Endothelial cell of hepatic sinusoid (primary cell): Measurements from ENCODE around the gene DNMT3L.
"Not testable (repeated sequence)": the region's sequence is repeated elsewhere in the genome, so short reads cannot be mapped to it uniquely, and the experiment has no call there.

Experiments used
- in situ Hi-C: cut with HindIII; loops from 2 replicates; pipeline ENCODE4 v1.10.0; 2017; ENCODE audit warnings: low sequenced_read_pairs

Gene DNMT3L

GRCh38 chr21:44249204-44250037 lies 12.3 kb downstream of the DNMT3L start:
- in situ Hi-C loops, result not testable (repeated sequence)

GRCh38 chr21:44247904-44248303 lies 13.8 kb downstream of the DNMT3L start:
- in situ Hi-C loops, result not testable (repeated sequence)

- in situ Hi-C loops, result not testable (repeated sequence)
Observed at GRCh38 chr21:44243980-44244379, 17.7 kb downstream of the DNMT3L start.

GRCh38 chr21:44241281-44241680 lies 20.4 kb downstream of the DNMT3L start:
- in situ Hi-C loops, result not testable (repeated sequence)

- in situ Hi-C loops, result not testable (repeated sequence)
Observed at GRCh38 chr21:44240842-44241241, 20.9 kb downstream of the DNMT3L start, which contains the start of gene ICOSLG. Gene ICOSLG, minus strand, starts transcription at chr21:44240943. Its CDS starts 126 bp downstream, at chr21:44240817.

- in situ Hi-C loops, result not testable (repeated sequence)
Observed at GRCh38 chr21:44240353-44240752, 21.3 kb downstream of the DNMT3L start.

GRCh38 chr21:44229561-44229960 lies 32.1 kb downstream of the DNMT3L start:
- in situ Hi-C loops, result not testable (repeated sequence)

GRCh38 chr21:44228109-44228508 lies 33.6 kb downstream of the DNMT3L start:
- in situ Hi-C loops, result not testable (repeated sequence)

GRCh38 chr21:44227614-44228013 lies 34.1 kb downstream of the DNMT3L start:
- in situ Hi-C loops, result not testable (repeated sequence)

- in situ Hi-C loops, result not testable (repeated sequence)
Observed at GRCh38 chr21:44225605-44226004, 36.1 kb downstream of the DNMT3L start.

- in situ Hi-C loops, result not testable (repeated sequence)
Observed at GRCh38 chr21:44223334-44223733, 38.4 kb downstream of the DNMT3L start.

- in situ Hi-C loops, result not testable (repeated sequence)
Observed at GRCh38 chr21:44220674-44221073, 41.0 kb downstream of the DNMT3L start.

- in situ Hi-C loops, result not testable (repeated sequence)
Observed at GRCh38 chr21:44218461-44218860, 43.2 kb downstream of the DNMT3L start.

GRCh38 chr21:44211978-44212377 lies 49.7 kb downstream of the DNMT3L start:
- in situ Hi-C loops, result not testable (repeated sequence)

- in situ Hi-C loops, result not testable (repeated sequence)
Observed at GRCh38 chr21:44211574-44211973, 50.1 kb downstream of the DNMT3L start.

GRCh38 chr21:44207860-44208646 lies 53.6 kb downstream of the DNMT3L start:
- in situ Hi-C loops, result not testable (repeated sequence)

- in situ Hi-C loops, result not testable (repeated sequence)
Observed at GRCh38 chr21:44206698-44207676, 54.7 kb downstream of the DNMT3L start.

- in situ Hi-C loops, result not testable (repeated sequence)
Observed at GRCh38 chr21:44206187-44206586, 55.5 kb downstream of the DNMT3L start.

GRCh38 chr21:44202590-44203299 lies 59.0 kb downstream of the DNMT3L start:
- in situ Hi-C loops, result not testable (repeated sequence)

GRCh38 chr21:44199997-44200396 lies 61.7 kb downstream of the DNMT3L start:
- in situ Hi-C loops, result not testable (repeated sequence)
